Breast epithelium (tissue), 4 donors: ENCODE measurements around the gene TEC. TPM values are rescaled to one million over a fixed set of nuclear protein-coding genes. Genes with fewer than 3 reads are reported as not detected.

Experiments
- DNase-seq, 2 donors: peaks; one replicate each; pipeline ENCODE4 v3.0.0-alpha.2; 2019; ENCODE audit warnings: low spot score in 2 of 2
- H3K27ac ChIP-seq, 2 donors: fragments of 200-600 bp; sonication (generic) in 1 of 2; one replicate each; pipeline ENCODE4 v1.5.1; 2016 to 2019; ENCODE audit warnings: mild to moderate bottlenecking in 1 of 2
- H3K27me3 ChIP-seq, 2 donors: fragments of 200-600 bp; sonication (generic) in 1 of 2; one replicate each; pipeline versions ENCODE4 v1.5.1 to v1.6.0; 2017 to 2019; ENCODE audit warnings: control low read depth in 1 of 2, mild to moderate bottlenecking in 1 of 2
- H3K36me3 ChIP-seq: fragments of 200-600 bp; one replicate; pipeline ENCODE4 v1.5.1; 2019
- H3K4me1 ChIP-seq, 2 donors: fragments of 200-600 bp; sonication (generic); one replicate each; pipeline ENCODE4 v1.5.1; 2016 to 2019; ENCODE audit warnings: control low read depth in 1 of 2
- H3K4me3 ChIP-seq, 3 donors: fragments of 200-600 bp; sonication (generic); 1 replicate in 2 of 3; 2 replicates in 1 of 3; pipeline ENCODE4 v1.5.1; 2016 to 2019; ENCODE audit warnings: mild to moderate bottlenecking in 3 of 3, moderate library complexity in 2 of 3
- H3K9me3 ChIP-seq, 2 donors: fragments of 200-600 bp; sonication (generic) in 1 of 2; one replicate each; pipeline ENCODE4 v1.5.1; 2016 to 2019; ENCODE audit warnings: control low read depth in 1 of 2
- CTCF ChIP-seq, 3 donors: fragments of 450-650 bp; IDR thresholded peaks; one replicate each; pipeline ENCODE4 v1.5.1; 2016 to 2017; ENCODE audit warnings: antibody characterized with exemption in 3 of 3, mild to moderate bottlenecking in 3 of 3, moderate library complexity in 3 of 3
- POLR2A ChIP-seq: fragments of 450-650 bp; IDR thresholded peaks from one replicate; pipeline ENCODE4 v1.6.1; 2016; ENCODE audit warnings: antibody characterized with exemption, mild to moderate bottlenecking, moderate library complexity
- POLR2AphosphoS5 ChIP-seq, 3 donors: sonication (generic); formaldehyde crosslinking; IDR thresholded peaks; one replicate each; pipeline ENCODE4 v1.6.1; 2017; ENCODE audit warnings: antibody characterized with exemption in 3 of 3
- intact Hi-C: fragments of 100-400 bp; cut with DNase I; formaldehyde crosslinking; loops from one replicate; pipeline ENCODE4 v1.15.1; 2023; ENCODE audit warnings: low total_unique reads
- total RNA-seq, 3 donors: library from RNA; depleted of rRNA; stranded (reverse); fragments of >200 nt; gene quantifications; one replicate each; pipeline ENCODE4 v1.1.0, GENCODE V29; 2016

Gene TEC
- total RNA-seq, 3 donors from 2014 or later, result 2.9 to 5.4 (median 5.1) TPM

- TF ChIP-seq CTCF (IDR thresholded peaks at IDR 0.05) (no peak), POLR2A (no peak), POLR2AphosphoS5 (IDR thresholded peaks at IDR 0.05) (no peak)
- Histone ChIP-seq H3K9me3 (no peaks in the 10 kb centered on the region), H3K27me3 (no peaks in the 10 kb centered on the region), H3K4me3 (no peak overlapping the region), H3K36me3 (no peaks in the 10 kb centered on the region), H3K27ac (no peak overlapping the region), H3K4me1 (no peaks in the 10 kb centered on the region)
- no peak for DNase-seq
- intact Hi-C loops, result no loop called here
These were observed 167.3 kb downstream of the TEC start for GRCh38 chr4:48102303-48102702.

DNA sequence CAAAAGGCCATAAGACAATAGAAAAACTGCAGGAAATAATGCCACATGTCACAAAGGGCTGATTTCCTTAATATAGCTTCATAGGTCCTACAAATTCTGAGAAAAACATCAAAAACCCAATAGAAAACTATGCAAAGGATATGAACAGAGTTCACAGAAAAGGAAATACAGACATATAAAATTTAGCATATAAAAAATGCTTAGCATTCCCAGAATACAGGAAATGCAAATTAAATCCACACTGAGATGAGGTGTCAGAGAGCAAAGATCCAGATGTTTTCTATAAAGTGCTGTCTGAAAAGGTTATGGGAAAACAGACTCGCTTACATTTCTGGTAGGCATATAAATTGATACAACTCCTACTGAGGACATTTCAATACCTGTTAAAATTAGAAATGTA is 169.4 kb downstream of the TEC start:
- H3K27ac ChIP-seq, result no peak overlapping the region
- no peaks in the 10 kb centered on the region for H3K9me3 ChIP-seq
- H3K4me3 ChIP-seq, result no peak overlapping the region
- no peaks in the 10 kb centered on the region for H3K27me3 ChIP-seq
- intact Hi-C loops, result no loop called here
- TF ChIP-seq POLR2A (no peak), POLR2AphosphoS5 (IDR thresholded peaks at IDR 0.05) (no peak), CTCF (IDR thresholded peaks at IDR 0.05) (no peak)
- no peak for DNase-seq
- no peaks in the 10 kb centered on the region for H3K36me3 ChIP-seq
- no peaks in the 10 kb centered on the region for H3K4me1 ChIP-seq

- TF ChIP-seq POLR2AphosphoS5 (IDR thresholded peaks at IDR 0.05), result no peak
- TF ChIP-seq POLR2A, result no peak
- DNase-seq, result no peak
- no peak overlapping the region for H3K27ac ChIP-seq
- intact Hi-C loops, result no loop called here
- no peaks in the 10 kb centered on the region for H3K9me3 ChIP-seq
- H3K4me1 ChIP-seq, result no peaks in the 10 kb centered on the region
- H3K36me3 ChIP-seq, result no peaks in the 10 kb centered on the region
- no peaks in the 10 kb centered on the region for H3K27me3 ChIP-seq
- H3K4me3 ChIP-seq, result no peak overlapping the region
These were observed 174.2 kb downstream of the TEC start for GRCh38 chr4:48095441-48095840.

DNA sequence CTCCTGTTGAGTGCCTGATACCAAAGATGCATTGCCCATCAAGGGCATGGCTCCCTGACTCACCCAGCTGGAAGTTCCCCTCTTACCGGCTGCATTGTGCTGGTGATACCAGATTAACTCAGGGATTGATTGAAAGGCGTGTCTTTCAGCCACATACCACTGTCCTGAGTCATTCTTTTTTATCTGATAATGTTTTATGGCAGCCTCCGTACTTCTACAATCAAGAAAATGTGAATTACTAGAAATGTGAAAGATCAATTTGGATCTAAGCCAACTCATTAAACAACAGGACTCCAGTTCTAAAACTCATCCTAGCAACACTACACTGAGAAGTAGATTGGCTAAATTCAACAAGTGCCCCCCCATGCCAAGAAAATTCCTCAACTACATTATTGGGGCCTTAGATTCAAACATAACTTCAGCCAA is 175.6 kb downstream of the TEC start:
- no peak for DNase-seq
- Histone ChIP-seq H3K4me1 (no peaks in the 10 kb centered on the region), H3K27ac (no peak overlapping the region), H3K27me3 (no peaks in the 10 kb centered on the region), H3K4me3 (no peak overlapping the region), H3K9me3 (no peaks in the 10 kb centered on the region), H3K36me3 (no peaks in the 10 kb centered on the region)
- TF ChIP-seq POLR2A (no peak), CTCF (IDR thresholded peaks at IDR 0.05) (no peak), POLR2AphosphoS5 (IDR thresholded peaks at IDR 0.05) (no peak)
- intact Hi-C loops, result no loop called here

DNA sequence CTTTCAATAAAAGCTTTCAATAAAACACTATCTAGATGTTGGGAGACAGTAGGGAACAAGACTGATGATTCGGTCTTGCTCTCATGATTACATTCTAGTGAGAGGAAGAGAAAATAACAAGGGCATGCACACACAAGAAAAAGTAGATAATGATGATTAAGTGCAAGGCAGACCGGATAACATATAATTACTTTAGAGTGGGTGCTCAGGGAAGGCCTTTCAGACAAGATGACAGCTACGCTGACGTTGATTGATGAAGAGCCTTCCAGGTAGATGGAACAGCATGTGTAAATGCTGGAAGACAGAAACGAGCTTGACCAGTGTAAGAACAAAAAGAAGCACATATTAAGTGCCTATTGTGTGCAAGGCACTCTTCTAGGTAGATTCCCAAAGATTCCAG is 179.0 kb downstream of the TEC start:
- H3K4me1 ChIP-seq, result no peaks in the 10 kb centered on the region
- no peak overlapping the region for H3K4me3 ChIP-seq
- intact Hi-C loops, result no loop called here
- no peaks in the 10 kb centered on the region for H3K9me3 ChIP-seq
- TF ChIP-seq POLR2A, result no peak
- no peak for TF ChIP-seq CTCF (IDR thresholded peaks at IDR 0.05)
- TF ChIP-seq POLR2AphosphoS5 (IDR thresholded peaks at IDR 0.05), result no peak
- no peak for DNase-seq
- H3K36me3 ChIP-seq, result no peaks in the 10 kb centered on the region
- no peak overlapping the region for H3K27ac ChIP-seq
- no peaks in the 10 kb centered on the region for H3K27me3 ChIP-seq
